ENCODE data around the gene COL19A1.
"Not testable (repeated sequence)": the region's sequence is repeated elsewhere in the genome, so short reads cannot be mapped to it uniquely, and the experiment has no call there.

Gene COL19A1

GRCh38 chr6:69901361-69901760, 35.0 kb downstream of the COL19A1 start:
- no peak for DNase-seq (ENCODE audit: low read depth)
- no peak overlapping the region for H3K4me3 ChIP-seq (ENCODE audit: low read length)
- TF ChIP-seq CTCF (IDR thresholded peaks at IDR 0.05; ENCODE audit: insufficient read depth, low read depth, low read length, missing control alignments) = no peak

- TF ChIP-seq CTCF (IDR thresholded peaks at IDR 0.05; ENCODE audit: insufficient read depth, low read depth, low read length, missing control alignments) = no peak
- peak; percentile 36 for DNase-seq (ENCODE audit: low read depth)
- no peak overlapping the region for H3K4me3 ChIP-seq (ENCODE audit: low read length)
These were observed 41.7 kb downstream of the COL19A1 start for GRCh38 chr6:69907981-69908498.

- no peak overlapping the region for H3K4me3 ChIP-seq (ENCODE audit: low read length)
- no peak for TF ChIP-seq CTCF (IDR thresholded peaks at IDR 0.05; ENCODE audit: insufficient read depth, low read depth, low read length, missing control alignments)
- DNase-seq (ENCODE audit: low read depth) = no peak
These were observed 47.0 kb downstream of the COL19A1 start for GRCh38 chr6:69913361-69913760.

GRCh38 chr6:69914015-69914485, 47.7 kb downstream of the COL19A1 start:
- H3K4me3 ChIP-seq (ENCODE audit: low read length) = no peak overlapping the region
- DNase-seq (ENCODE audit: low read depth) = no peak
- no peak for TF ChIP-seq CTCF (IDR thresholded peaks at IDR 0.05; ENCODE audit: insufficient read depth, low read depth, low read length, missing control alignments)

- no peak for DNase-seq (ENCODE audit: low read depth)
- TF ChIP-seq CTCF (IDR thresholded peaks at IDR 0.05; ENCODE audit: insufficient read depth, low read depth, low read length, missing control alignments) = no peak
- no peak overlapping the region for H3K4me3 ChIP-seq (ENCODE audit: low read length)
These were observed 49.0 kb downstream of the COL19A1 start for GRCh38 chr6:69915346-69915745.

GRCh38 chr6:69917834-69918233, 51.5 kb downstream of the COL19A1 start:
- DNase-seq (ENCODE audit: low read depth) = peak; percentile 95
- TF ChIP-seq CTCF (IDR thresholded peaks at IDR 0.05; ENCODE audit: insufficient read depth, low read depth, low read length, missing control alignments) = no peak
- H3K4me3 ChIP-seq (ENCODE audit: low read length) = no peak overlapping the region

- no peak for TF ChIP-seq CTCF (IDR thresholded peaks at IDR 0.05; ENCODE audit: insufficient read depth, low read depth, low read length, missing control alignments)
- DNase-seq (ENCODE audit: low read depth) = no peak
- H3K4me3 ChIP-seq (ENCODE audit: low read length) = no peak overlapping the region
These were observed 52.6 kb downstream of the COL19A1 start for GRCh38 chr6:69918813-69919475.

- DNase-seq (ENCODE audit: low read depth) = not testable (repeated sequence)
These were observed 54.7 kb downstream of the COL19A1 start for GRCh38 chr6:69921066-69921465.

GRCh38 chr6:69921611-69922010, 55.3 kb downstream of the COL19A1 start:
- DNase-seq (ENCODE audit: low read depth); H3K4me3 ChIP-seq (ENCODE audit: low read length): not testable (repeated sequence)

More at GRCh38 chr6:69921066-69921465, 54.7 kb downstream of the COL19A1 start:
- not testable (repeated sequence) for H3K4me3 ChIP-seq (ENCODE audit: low read length)
